ENCODE data around the gene CDC42SE1.

Gene CDC42SE1

GRCh38 chr1:151062741-151063371 lies 3.4 kb upstream of the CDC42SE1 start:
- TF ChIP-seq CTCF (IDR thresholded peaks at IDR 0.05; ENCODE audit: control extremely low read depth, extremely low read depth, low read depth, missing control alignments): no peak
- no peak for DNase-seq (ENCODE audit: extremely low spot score)
- POLR2A ChIA-PET: no interaction called here
- CTCF ChIA-PET: interaction anchor here (1.0 to 9.5 kb wide), 3 partner anchors 9 to 14 kb away, joined by 3 to 69 read pairs (median 52); partner anchors contain the start of genes C1orf56 and GABPB2

GRCh38 chr1:151061704-151062103 lies 2.3 kb upstream of the CDC42SE1 start:
- no peak for TF ChIP-seq CTCF (IDR thresholded peaks at IDR 0.05; ENCODE audit: control extremely low read depth, extremely low read depth, low read depth, missing control alignments)
- ChIA-PET POLR2A (no interaction called here), CTCF (interaction anchor here (0.7 to 9.5 kb wide), 4 partner anchors 10 to 56 kb away, joined by 3 to 69 read pairs (median 28); partner anchors contain the start of genes C1orf56 and GABPB2)
- DNase-seq (ENCODE audit: extremely low spot score): no peak

- ChIA-PET POLR2A (no interaction called here), CTCF (interaction anchor here (0.7 to 9.5 kb wide), 9 partner anchors 8 to 95 kb away, joined by 3 to 69 read pairs (median 4); partner anchors contain the start of genes C1orf56, GABPB2 and TNFAIP8L2)
- DNase-seq (ENCODE audit: extremely low spot score): no peak
- TF ChIP-seq CTCF (IDR thresholded peaks at IDR 0.05; ENCODE audit: control extremely low read depth, extremely low read depth, low read depth, missing control alignments): no peak
These were observed 1.4 kb upstream of the CDC42SE1 start for GRCh38 chr1:151060657-151061421.

DNA sequence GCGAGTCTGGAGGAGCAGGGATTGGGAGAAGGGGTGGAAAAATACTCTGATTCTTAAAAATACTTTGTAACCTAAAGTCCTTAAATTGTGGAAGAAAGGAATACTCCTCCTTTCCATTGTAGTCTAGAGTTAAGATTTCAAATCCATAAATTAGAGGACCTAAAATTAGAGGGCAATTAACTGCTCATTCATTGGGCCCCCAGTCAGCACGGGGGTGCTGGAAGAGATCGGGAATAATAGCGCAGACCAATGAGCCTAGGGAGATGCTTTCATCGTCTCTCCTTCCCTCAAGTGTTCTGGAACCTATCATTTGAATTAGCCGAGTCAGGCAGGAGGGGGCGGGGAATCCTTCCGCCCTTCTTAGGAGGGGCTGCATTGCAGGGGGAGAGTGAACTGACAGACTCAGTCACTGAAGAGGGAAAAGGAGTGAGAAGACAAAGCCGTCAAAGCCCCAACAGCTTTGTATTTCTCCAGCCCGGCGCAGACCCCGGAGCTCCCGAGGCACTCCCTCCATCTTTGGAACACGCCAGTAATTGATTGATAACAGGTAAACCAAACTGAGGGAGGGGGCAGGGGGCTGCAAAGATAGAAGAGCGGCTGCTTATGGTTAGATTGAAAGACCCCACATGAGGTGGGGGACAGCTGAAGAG lies 710 bp upstream of the CDC42SE1 start, which contains the start of gene MLLT11:
MLLT11 (plus strand) TSS at position 391 of the 650 bp plus-strand sequence. CDS start 6,828 bp downstream, outside the sequence.
- peak; percentile 37 for DNase-seq (ENCODE audit: extremely low spot score)
- ChIA-PET POLR2A (no interaction called here), CTCF (interaction anchor here (1.0 to 9.5 kb wide), 12 partner anchors 8 to 96 kb away, joined by 3 to 69 read pairs (median 4); partner anchors contain the start of genes C1orf56, GABPB2, MINDY1 and TNFAIP8L2)
- TF ChIP-seq CTCF (IDR thresholded peaks at IDR 0.05; ENCODE audit: control extremely low read depth, extremely low read depth, low read depth, missing control alignments): no peak

- DNase-seq (ENCODE audit: extremely low spot score): no peak
- POLR2A ChIA-PET: interaction anchor here (1.2 to 2.0 kb wide), 3 partner anchors 9 to 16 kb away, joined by 4 to 10 read pairs (median 4); partner anchors contain the start of gene C1orf56
- no peak for TF ChIP-seq CTCF (IDR thresholded peaks at IDR 0.05; ENCODE audit: control extremely low read depth, extremely low read depth, low read depth, missing control alignments)
- CTCF ChIA-PET: interaction anchor here (0.9 to 9.5 kb wide), 12 partner anchors 10 to 97 kb away, joined by 3 to 69 read pairs (median 7); partner anchors contain the start of genes C1orf56, GABPB2, MINDY1 and TNFAIP8L2
These were observed 730 bp downstream of the CDC42SE1 start for GRCh38 chr1:151058692-151059091.

DNA sequence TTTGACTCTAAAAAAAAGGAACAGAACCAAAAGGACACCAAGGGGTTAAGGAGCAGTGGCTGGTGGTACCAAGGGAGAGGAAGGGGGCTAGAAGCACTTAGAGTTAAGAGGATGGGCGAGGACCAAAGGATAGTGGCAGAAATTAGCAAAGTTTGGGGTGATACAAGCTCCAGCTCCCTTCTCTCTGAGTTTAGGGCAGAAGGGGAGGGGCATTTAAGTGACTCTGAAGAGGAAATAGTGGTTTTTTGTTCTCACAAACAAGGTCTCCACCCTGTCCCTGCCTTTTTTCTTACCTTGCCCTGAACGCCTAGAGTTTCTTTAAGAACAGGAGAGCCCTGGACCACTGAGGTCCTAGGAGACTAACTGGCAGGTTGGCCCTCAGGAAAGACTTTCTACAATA lies 3.3 kb downstream of the CDC42SE1 start:
- POLR2A ChIA-PET: no interaction called here
- DNase-seq (ENCODE audit: extremely low spot score): no peak
- no peak for TF ChIP-seq CTCF (IDR thresholded peaks at IDR 0.05; ENCODE audit: control extremely low read depth, extremely low read depth, low read depth, missing control alignments)
- CTCF ChIA-PET: interaction anchor here (1.1 to 9.5 kb wide), 3 partner anchors 8 to 100 kb away, joined by 3 to 69 read pairs (median 10); partner anchors contain the start of genes C1orf56, GABPB2 and TNFAIP8L2

Data from GM10248 (cell line).